ENCODE results near the gene PLXNA2. TPM values are rescaled to one million over a fixed set of nuclear protein-coding genes. Genes with fewer than 3 reads are reported as not detected.

Gene PLXNA2
- total RNA-seq, 1 donor from 2014 or later: 9.0 TPM

DNA sequence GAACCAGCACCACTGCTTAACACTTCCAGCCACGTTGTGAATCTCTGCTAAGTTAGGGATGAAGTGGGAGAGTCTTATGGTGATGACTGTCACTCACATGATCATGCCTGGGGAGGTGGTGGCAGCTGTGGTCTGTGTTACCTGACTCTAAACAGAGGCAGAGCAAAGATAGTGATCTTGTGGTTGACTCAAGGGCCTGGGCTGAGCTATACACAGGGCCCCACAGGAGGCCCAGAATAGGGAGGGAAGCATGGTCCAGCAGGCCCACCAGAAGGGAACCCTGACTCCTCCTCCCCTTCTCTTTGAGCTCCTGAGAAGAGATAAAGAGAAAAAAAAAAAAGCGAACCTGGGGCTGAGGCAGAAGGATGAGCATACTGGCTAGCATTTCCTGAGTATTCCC, 55.0 kb downstream of the PLXNA2 start:
- TF ChIP-seq, protein P1, sequence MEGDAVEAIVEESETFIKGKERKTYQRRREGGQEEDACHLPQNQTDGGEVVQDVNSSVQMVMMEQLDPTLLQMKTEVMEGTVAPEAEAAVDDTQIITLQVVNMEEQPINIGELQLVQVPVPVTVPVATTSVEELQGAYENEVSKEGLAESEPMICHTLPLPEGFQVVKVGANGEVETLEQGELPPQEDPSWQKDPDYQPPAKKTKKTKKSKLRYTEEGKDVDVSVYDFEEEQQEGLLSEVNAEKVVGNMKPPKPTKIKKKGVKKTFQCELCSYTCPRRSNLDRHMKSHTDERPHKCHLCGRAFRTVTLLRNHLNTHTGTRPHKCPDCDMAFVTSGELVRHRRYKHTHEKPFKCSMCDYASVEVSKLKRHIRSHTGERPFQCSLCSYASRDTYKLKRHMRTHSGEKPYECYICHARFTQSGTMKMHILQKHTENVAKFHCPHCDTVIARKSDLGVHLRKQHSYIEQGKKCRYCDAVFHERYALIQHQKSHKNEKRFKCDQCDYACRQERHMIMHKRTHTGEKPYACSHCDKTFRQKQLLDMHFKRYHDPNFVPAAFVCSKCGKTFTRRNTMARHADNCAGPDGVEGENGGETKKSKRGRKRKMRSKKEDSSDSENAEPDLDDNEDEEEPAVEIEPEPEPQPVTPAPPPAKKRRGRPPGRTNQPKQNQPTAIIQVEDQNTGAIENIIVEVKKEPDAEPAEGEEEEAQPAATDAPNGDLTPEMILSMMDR (IDR thresholded peaks at IDR 0.05; ENCODE audit: insufficient read depth, low read length, severe bottlenecking): no peak

DNA sequence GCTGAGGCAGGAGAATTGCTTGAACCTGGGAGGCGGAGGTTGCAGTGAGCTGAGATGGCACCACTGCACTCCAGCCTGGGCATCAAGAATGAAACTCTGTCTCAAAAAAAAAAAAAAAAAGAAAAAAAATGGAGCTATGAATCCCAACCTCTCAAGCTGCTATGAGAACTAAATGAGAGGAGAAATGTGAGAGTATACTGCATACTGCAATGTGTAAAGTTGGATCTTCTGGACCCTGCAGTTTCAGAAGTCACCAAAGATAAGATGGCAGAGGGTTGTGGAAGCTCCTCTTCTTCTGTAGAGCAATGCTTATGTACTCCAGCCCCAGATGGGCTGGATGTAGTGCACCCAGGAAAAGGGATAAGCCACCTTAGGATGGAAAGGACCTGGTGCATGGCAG, 55.6 kb downstream of the PLXNA2 start:
- no peak for FAIRE-seq
- DNase-seq (ENCODE audit: low read depth): no peak
- Histone ChIP-seq H3K27me3 (ENCODE audit: control insufficient read depth, insufficient read depth, low read length) (no peaks in the 10 kb centered on the region), H3K4me3 (ENCODE audit: low read depth, low read length) (no peak overlapping the region), H3K36me3 (ENCODE audit: control insufficient read depth, insufficient read depth, low read length) (peaks cover 8% of the 10 kb centered on the region)
- TF ChIP-seq, protein P1 (IDR thresholded peaks at IDR 0.05; ENCODE audit: insufficient read depth, low read length, severe bottlenecking): no peak

More for the DNA sequence above, 55.0 kb downstream of the PLXNA2 start:
- peaks cover 8% of the 10 kb centered on the region for H3K36me3 ChIP-seq (ENCODE audit: control insufficient read depth, insufficient read depth, low read length)
- H3K27me3 ChIP-seq (ENCODE audit: control insufficient read depth, insufficient read depth, low read length): no peaks in the 10 kb centered on the region
- no peak overlapping the region for H3K4me3 ChIP-seq (ENCODE audit: low read depth, low read length)
- DNase-seq (ENCODE audit: low read depth) (no peak), FAIRE-seq (no peak)

DNA sequence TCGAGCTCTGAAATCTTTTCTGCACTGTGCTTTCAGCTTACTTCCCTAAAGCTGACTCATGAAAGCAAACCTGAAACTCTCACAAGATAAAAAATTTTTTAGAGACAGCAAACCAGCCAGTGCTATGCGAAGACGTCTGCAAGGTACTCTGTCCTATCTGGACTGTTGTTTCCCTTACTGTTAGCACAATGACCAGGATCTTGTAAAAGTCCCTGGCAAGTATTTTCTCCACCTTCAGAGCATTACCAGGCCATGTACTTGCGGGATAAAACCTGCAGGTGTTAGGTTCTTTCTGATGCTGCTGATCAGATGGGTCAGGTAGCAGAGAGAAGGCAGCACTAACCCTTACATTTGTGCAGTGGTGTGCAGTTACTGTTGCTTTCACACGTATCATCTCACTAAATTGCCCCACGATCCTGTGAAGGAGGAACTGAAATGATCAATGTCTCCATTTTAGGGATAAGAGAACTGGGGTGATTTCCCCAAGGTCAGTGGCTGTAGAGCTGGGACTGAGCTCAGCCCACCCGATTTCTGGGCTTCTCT, 56.6 kb downstream of the PLXNA2 start:
- H3K36me3 ChIP-seq (ENCODE audit: control insufficient read depth, insufficient read depth, low read length): peaks cover 9% of the 10 kb centered on the region
- FAIRE-seq: no peak
- TF ChIP-seq, protein P1 (IDR thresholded peaks at IDR 0.05; ENCODE audit: insufficient read depth, low read length, severe bottlenecking): no peak

DNA sequence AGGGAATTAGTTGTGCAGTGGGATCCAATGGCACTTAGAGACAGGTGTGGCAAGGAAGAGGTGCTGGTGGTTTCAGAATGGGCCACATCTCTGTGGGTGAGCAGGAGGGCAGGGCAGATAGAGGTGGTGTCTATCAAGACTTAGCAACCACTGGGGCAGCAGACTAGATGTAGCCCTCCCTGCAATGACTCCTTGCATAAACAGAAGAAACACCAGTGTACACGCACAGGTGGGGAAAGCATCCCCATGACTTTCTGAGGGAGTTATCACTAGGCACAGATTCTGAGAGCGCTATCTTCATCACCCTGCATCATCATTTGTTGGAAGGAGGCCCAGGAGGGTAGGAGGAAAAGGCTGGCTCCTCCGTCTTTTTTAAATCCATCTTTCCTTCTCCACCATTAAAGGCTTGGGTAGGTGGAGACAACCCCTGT, 58.4 kb downstream of the PLXNA2 start:
- no peak overlapping the region for H3K4me3 ChIP-seq (ENCODE audit: low read depth, low read length)
- TF ChIP-seq, protein P1 (IDR thresholded peaks at IDR 0.05; ENCODE audit: insufficient read depth, low read length, severe bottlenecking): no peak
- peaks cover 7% of the 10 kb centered on the region for H3K36me3 ChIP-seq (ENCODE audit: control insufficient read depth, insufficient read depth, low read length)
- no peaks in the 10 kb centered on the region for H3K27me3 ChIP-seq (ENCODE audit: control insufficient read depth, insufficient read depth, low read length)
- no peak for DNase-seq (ENCODE audit: low read depth)
- no peak for FAIRE-seq

More for the DNA sequence above, 56.6 kb downstream of the PLXNA2 start:
- Histone ChIP-seq H3K4me3 (ENCODE audit: low read depth, low read length) (no peak overlapping the region), H3K27me3 (ENCODE audit: control insufficient read depth, insufficient read depth, low read length) (no peaks in the 10 kb centered on the region)
- DNase-seq (ENCODE audit: low read depth): no peak

DNA sequence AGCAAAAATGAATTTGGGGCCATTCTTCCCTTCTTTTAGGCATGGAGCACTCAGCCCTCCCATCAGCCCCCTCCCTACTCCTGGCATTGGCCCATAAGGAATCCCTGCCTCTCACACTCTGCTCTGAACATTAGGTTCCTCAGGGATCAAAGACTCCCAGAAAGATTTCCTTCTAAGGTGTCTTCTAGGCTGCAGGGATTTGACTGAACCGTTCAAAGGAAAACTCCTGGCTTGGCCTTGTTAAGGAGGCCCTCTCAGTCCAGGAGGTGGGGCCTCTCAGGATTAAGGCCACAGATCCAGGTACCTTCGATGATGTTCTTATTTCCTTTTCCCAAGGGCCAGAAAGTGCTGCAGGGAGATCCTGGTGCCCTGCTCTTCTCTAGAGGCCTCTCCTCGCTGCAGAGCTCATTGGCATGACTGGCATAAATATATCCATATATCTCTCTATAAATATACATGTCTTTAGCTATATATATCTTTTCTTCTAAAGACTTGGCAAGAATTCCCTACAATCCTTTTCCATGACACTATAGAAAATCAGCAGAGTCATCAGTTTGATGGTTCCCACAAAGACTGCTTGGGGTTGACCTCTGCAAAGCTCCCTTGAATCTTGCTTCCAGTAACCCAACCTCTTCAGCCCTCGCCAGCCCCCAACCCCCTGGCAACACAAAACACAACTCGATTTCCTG, 59.1 kb downstream of the PLXNA2 start:
- DNase-seq (ENCODE audit: low read depth) (no peak), FAIRE-seq (no peak)
- Histone ChIP-seq H3K4me3 (ENCODE audit: low read depth, low read length) (no peak overlapping the region), H3K27me3 (ENCODE audit: control insufficient read depth, insufficient read depth, low read length) (no peaks in the 10 kb centered on the region), H3K36me3 (ENCODE audit: control insufficient read depth, insufficient read depth, low read length) (peaks cover 7% of the 10 kb centered on the region)
- TF ChIP-seq, protein P1 (IDR thresholded peaks at IDR 0.05; ENCODE audit: insufficient read depth, low read length, severe bottlenecking): no peak

All from bronchial epithelial cell (primary cell).